ENCODE results near the gene ZC3H4. TPM values are rescaled to one million over a fixed set of nuclear protein-coding genes. Genes with fewer than 3 reads are reported as not detected.

Gene ZC3H4
- total and polyA plus RNA-seq, 2 of the 8 experiments (the other 6 are each of a cell fraction or from before 2014, with no cell fraction given) = 6.6 to 92.0 TPM

GRCh38 chr19:47021536-47022139, 91.9 kb downstream of the ZC3H4 start:
- ChIA-PET POLR2A (ENCODE audit: partially characterized antibody) (interaction anchor here (0.6 to 1.8 kb wide), 7 partner anchors 10 to 433 kb away, joined by 3 to 4 read pairs (median 3); no protein-coding TSS in a partner anchor), CTCF (ENCODE audit: partially characterized antibody) (interaction anchor here (0.6 to 3.7 kb wide), 8 partner anchors 9 to 261 kb away, joined by 3 to 42 read pairs (median 4); no protein-coding TSS in a partner anchor)
- Histone ChIP-seq H3K14ac (ENCODE audit: insufficient read length) (no peak overlapping the region), H3K79me2 (ENCODE audit: control insufficient read depth in 1 of 2, insufficient read depth in 2 of 2, low read length in 2 of 2) (no peaks in the 10 kb centered on the region), H3K27ac (ENCODE audit: low read depth, low read length) (no peak overlapping the region), H3K79me1 (ENCODE audit: low read depth, low read length) (no peaks in the 10 kb centered on the region), H2AFZ (ENCODE audit: low read length) (no peak overlapping the region), H3K56ac (replicated peaks; ENCODE audit: insufficient read length, low read depth, low read length) (no peak overlapping the region), H3K36me3 (ENCODE audit: control insufficient read depth in 2 of 4, insufficient read depth in 4 of 4, low read length in 3 of 4) (no peaks in the 10 kb centered on the region), H3K4me2 (ENCODE audit: insufficient read depth in 1 of 2, low read depth in 2 of 2, low read length in 2 of 2) (peak overlapping the region; percentile 62 to 87), H4K20me1 (replicated peaks in 1 of 2; ENCODE audit: control insufficient read depth in 1 of 2, insufficient read depth in 2 of 2, low read length in 2 of 2) (peaks cover 3% of the 10 kb centered on the region in 2 experiments), H3K4ac (replicated peaks; ENCODE audit: insufficient read length, low read depth, low read length) (no peak overlapping the region), H2BK20ac (ENCODE audit: low read length) (no peak overlapping the region), H2BK12ac (ENCODE audit: low read depth, low read length) (no peak overlapping the region), H4K91ac (replicated peaks; ENCODE audit: insufficient read length, low read length) (no peak overlapping the region), H3K23me2 (ENCODE audit: low read depth, low read length) (peaks cover 15% of the 10 kb centered on the region; the same call in 1 of the 2 replicates), H2AK5ac (ENCODE audit: low read depth, low read length) (no peak overlapping the region), H3K9ac (replicated peaks in 1 of 4; ENCODE audit: extremely low read depth in 1 of 4, low read depth in 3 of 4, low read length in 3 of 4) (no peak overlapping the region), H3K9me3 (ENCODE audit: insufficient read depth in 2 of 2, low read depth in 1 of 2, low read length in 1 of 2) (no peaks in the 10 kb centered on the region), H2BK15ac (ENCODE audit: low read length) (no peak overlapping the region), H4K8ac (ENCODE audit: extremely low read depth, insufficient read depth, low read length) (no peak overlapping the region), H3K27me3 (replicated peaks in 1 of 4; ENCODE audit: control insufficient read depth in 3 of 4, extremely low read depth in 1 of 4, insufficient read depth in 3 of 4, low read length in 3 of 4) (peaks cover 24 to 53% (median 49%) of the 10 kb centered on the region in 4 experiments), H3K23ac (ENCODE audit: insufficient read length) (no peak overlapping the region), H2BK5ac (ENCODE audit: low read depth, low read length) (no peak overlapping the region), H4K5ac (ENCODE audit: insufficient read length, low read depth, low read length) (no peak overlapping the region), H3K4me1 (replicated peaks in 1 of 4; ENCODE audit: control insufficient read depth in 3 of 4, insufficient read depth in 4 of 4, low read length in 3 of 4) (peaks cover 0 to 20% (median 11%) of the 10 kb centered on the region in 4 experiments; a peak in 5 of 7 replicates), H3K18ac (ENCODE audit: extremely low read depth, low read length) (no peak overlapping the region), H3K4me3 (ENCODE audit: extremely low read depth in 1 of 4, insufficient read depth in 2 of 4, low read depth in 3 of 4, low read length in 4 of 4) (peak overlapping the region; percentile 22 to 69 (median 31)), H2BK120ac (replicated peaks; ENCODE audit: low read depth, low read length) (no peak overlapping the region)
- FAIRE-seq (no peak), DNase-seq (ENCODE audit: low read depth in 1 of 2, low spot score in 2 of 2) (peak in 1 of 2 experiments; percentile 79)
- 10% methylated on average over 31 of the region's 50 CpGs; no CpG with 5 or more reads in 1 of the 2 experiments for WGBS, 2 experiments (ENCODE audit: extremely low coverage in 1 of 2, insufficient coverage in 1 of 2, insufficient read length in 1 of 2, insufficient replicate concordance in 2 of 2, low coverage in 1 of 2, low lambda C conversion rate in 2 of 2, missing lambda C conversion rate in 1 of 2)
- peak; percentile 52; the same call in 1 of the 2 replicates for TF ChIP-seq YY1 (IDR thresholded peaks at IDR 0.05; ENCODE audit: low read depth, low read length)
- peak; percentile 86 for TF ChIP-seq EZH2 (IDR thresholded peaks at IDR 0.05; ENCODE audit: low read depth, low read length, severe bottlenecking)
- TF ChIP-seq SUZ12 (IDR thresholded peaks at IDR 0.05; ENCODE audit: low read length) = peak; percentile 46; the same call in 1 of the 2 replicates
- TF ChIP-seq POU5F1 (IDR thresholded peaks at IDR 0.05; ENCODE audit: low read depth, low read length) = no peak
- no peak for TF ChIP-seq BRCA1 (IDR thresholded peaks at IDR 0.05; ENCODE audit: low read depth, low read length)
- TF ChIP-seq, protein P1, sequence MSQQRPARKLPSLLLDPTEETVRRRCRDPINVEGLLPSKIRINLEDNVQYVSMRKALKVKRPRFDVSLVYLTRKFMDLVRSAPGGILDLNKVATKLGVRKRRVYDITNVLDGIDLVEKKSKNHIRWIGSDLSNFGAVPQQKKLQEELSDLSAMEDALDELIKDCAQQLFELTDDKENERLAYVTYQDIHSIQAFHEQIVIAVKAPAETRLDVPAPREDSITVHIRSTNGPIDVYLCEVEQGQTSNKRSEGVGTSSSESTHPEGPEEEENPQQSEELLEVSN (IDR thresholded peaks at IDR 0.05) = peak; percentile 79
- peak in 1 of 2 experiments; percentile 93; a peak in 2 of 4 replicates for TF ChIP-seq HDAC2 (IDR thresholded peaks at IDR 0.05; ENCODE audit: borderline replicate concordance in 1 of 2, low read depth in 2 of 2, low read length in 2 of 2)
- TF ChIP-seq GABPA (IDR thresholded peaks at IDR 0.05; ENCODE audit: borderline replicate concordance, insufficient read depth, low read length) = peak; percentile 21; the same call in 1 of the 2 replicates
- no peak for TF ChIP-seq CBX5 (IDR thresholded peaks at IDR 0.05; ENCODE audit: low read depth, low read length)
- no peak for TF ChIP-seq MAFK (IDR thresholded peaks at IDR 0.05; ENCODE audit: low read depth, low read length)
- TF ChIP-seq KDM1A (IDR thresholded peaks at IDR 0.05; ENCODE audit: borderline replicate concordance, low read length) = peak; percentile 91
